ENCODE measurements around the gene CDK13.
"Not testable (repeated sequence)": the region's sequence is repeated elsewhere in the genome, so short reads cannot be mapped to it uniquely, and the experiment has no call there.

CDK13 gene

GRCh38 chr7:40077849-40078248, 127.8 kb downstream of the CDK13 start:
- no peak overlapping the region for H3K4me3 ChIP-seq (ENCODE audit: low read length)
- no peak for DNase-seq (ENCODE audit: low read depth, low spot score)

- H3K4me3 ChIP-seq (ENCODE audit: low read length) = no peak overlapping the region
- DNase-seq (ENCODE audit: low read depth, low spot score) = no peak
Observed at GRCh38 chr7:40092182-40092581, 142.1 kb downstream of the CDK13 start.

- DNase-seq (ENCODE audit: low read depth, low spot score) = no peak
Observed at GRCh38 chr7:40093631-40094350, 143.7 kb downstream of the CDK13 start.

GRCh38 chr7:40095230-40095629, 145.2 kb downstream of the CDK13 start:
- DNase-seq (ENCODE audit: low read depth, low spot score) = no peak
- H3K4me3 ChIP-seq (ENCODE audit: low read length) = no peak overlapping the region

More at GRCh38 chr7:40093631-40094350, 143.7 kb downstream of the CDK13 start:
- H3K4me3 ChIP-seq (ENCODE audit: low read length) = no peak overlapping the region

GRCh38 chr7:40095695-40096327, 145.8 kb downstream of the CDK13 start:
- no peak overlapping the region for H3K4me3 ChIP-seq (ENCODE audit: low read length)
- no peak for DNase-seq (ENCODE audit: low read depth, low spot score)

- H3K4me3 ChIP-seq (ENCODE audit: low read length) = no peak overlapping the region
- no peak for DNase-seq (ENCODE audit: low read depth, low spot score)
Observed at GRCh38 chr7:40097728-40098127, 147.7 kb downstream of the CDK13 start.

- H3K4me3 ChIP-seq (ENCODE audit: low read length) = no peak overlapping the region
- no peak for DNase-seq (ENCODE audit: low read depth, low spot score)
Observed at GRCh38 chr7:40098810-40099209, 148.8 kb downstream of the CDK13 start.

GRCh38 chr7:40099837-40100236, 149.8 kb downstream of the CDK13 start:
- no peak for DNase-seq (ENCODE audit: low read depth, low spot score)
- no peak overlapping the region for H3K4me3 ChIP-seq (ENCODE audit: low read length)

- H3K4me3 ChIP-seq (ENCODE audit: low read length) = no peak overlapping the region
- no peak for DNase-seq (ENCODE audit: low read depth, low spot score)
Observed at GRCh38 chr7:40101201-40101600, 151.1 kb downstream of the CDK13 start.

- no peak overlapping the region for H3K4me3 ChIP-seq (ENCODE audit: low read length)
- no peak for DNase-seq (ENCODE audit: low read depth, low spot score)
Observed at GRCh38 chr7:40102897-40103296, 152.8 kb downstream of the CDK13 start.

GRCh38 chr7:40105879-40106473, 155.9 kb downstream of the CDK13 start:
- DNase-seq (ENCODE audit: low read depth, low spot score) = no peak
- no peak overlapping the region for H3K4me3 ChIP-seq (ENCODE audit: low read length)

GRCh38 chr7:40115936-40116335, 165.9 kb downstream of the CDK13 start:
- DNase-seq (ENCODE audit: low read depth, low spot score) = no peak
- no peak overlapping the region for H3K4me3 ChIP-seq (ENCODE audit: low read length)

GRCh38 chr7:40117199-40117598, 167.1 kb downstream of the CDK13 start:
- not testable (repeated sequence) for H3K4me3 ChIP-seq (ENCODE audit: low read length); DNase-seq (ENCODE audit: low read depth, low spot score)

GRCh38 chr7:40118201-40118600, 168.1 kb downstream of the CDK13 start:
- not testable (repeated sequence) for H3K4me3 ChIP-seq (ENCODE audit: low read length); DNase-seq (ENCODE audit: low read depth, low spot score)

GRCh38 chr7:40120020-40120419, 170.0 kb downstream of the CDK13 start:
- H3K4me3 ChIP-seq (ENCODE audit: low read length) = no peak overlapping the region
- no peak for DNase-seq (ENCODE audit: low read depth, low spot score)

- not testable (repeated sequence) for DNase-seq (ENCODE audit: low read depth, low spot score); H3K4me3 ChIP-seq (ENCODE audit: low read length)
Observed at GRCh38 chr7:40122100-40122939, 172.3 kb downstream of the CDK13 start.

GRCh38 chr7:40122940-40123254, 172.8 kb downstream of the CDK13 start:
- DNase-seq (ENCODE audit: low read depth, low spot score) = no peak
- no peak overlapping the region for H3K4me3 ChIP-seq (ENCODE audit: low read length)

- DNase-seq (ENCODE audit: low read depth, low spot score) = peak; percentile 24
- peak overlapping the region; percentile 92 for H3K4me3 ChIP-seq (ENCODE audit: low read length)
Observed at GRCh38 chr7:40133561-40134427, 183.7 kb downstream of the CDK13 start.

Data from Jurkat, Clone E6-1 (cell line).